Keratinocyte (primary cell): ENCODE data around the gene SUZ12. TPM values are rescaled to one million over a fixed set of nuclear protein-coding genes. Genes with fewer than 3 reads are reported as not detected.
"Not testable (repeated sequence)": the region's sequence is repeated elsewhere in the genome, so short reads cannot be mapped to it uniquely, and the experiment has no call there.

Source experiments
- DNase-seq: peaks from one replicate; pipeline ENCODE4 v3.0.0-alpha.2; 2011; ENCODE audit warnings: low read depth, missing footprints, low spot score
- FAIRE-seq: peaks from 2 replicates; lab custom pipeline; 2011; peaks lifted over from hg19 to GRCh38; lab: Jason Lieb, UNC
- H2AFZ ChIP-seq: 2 replicates; pipeline ENCODE4 v1.6.0; 2012; ENCODE audit warnings: low read length, control low read depth, inconsistent platforms; ENCODE audit not compliant: control insufficient read depth
- H3K27ac ChIP-seq: 2 replicates; pipeline ENCODE4 v1.5.1; 2011; ENCODE audit warnings: low read length; ENCODE audit not compliant: control insufficient read depth, insufficient read depth
- H3K27me3 ChIP-seq: 3 replicates; pipeline ENCODE4 v1.6.0; 2011; ENCODE audit warnings: low read length; ENCODE audit not compliant: control insufficient read depth, insufficient read depth; ENCODE audit errors: extremely low read depth
- H3K36me3 ChIP-seq, 2 experiments: 2 replicates in 1 of 2; 3 replicates in 1 of 2; pipeline ENCODE4 v1.5.1; 2011; ENCODE audit warnings: low read length in 2 of 2, mild to moderate bottlenecking in 1 of 2; ENCODE audit not compliant: control insufficient read depth in 2 of 2, insufficient read depth in 2 of 2; ENCODE audit errors: extremely low read depth in 1 of 2
- H3K4me1 ChIP-seq: 3 replicates; pipeline ENCODE4 v1.5.1; 2011; ENCODE audit warnings: low read length; ENCODE audit not compliant: control insufficient read depth, insufficient read depth; ENCODE audit errors: extremely low read depth
- H3K4me2 ChIP-seq: 3 replicates; pipeline ENCODE4 v1.6.0; 2011; ENCODE audit warnings: low read depth, low read length; ENCODE audit not compliant: control insufficient read depth, insufficient read depth; ENCODE audit errors: extremely low read depth
- H3K4me3 ChIP-seq, 3 experiments: fragments of 200-600 bp in 1 of 3; sonication (generic) in 1 of 3; 2 replicates in 2 of 3; 3 replicates in 1 of 3; pipeline ENCODE4 v1.5.1; 2011 to 2016; ENCODE audit warnings: low read length in 3 of 3, mild to moderate bottlenecking in 3 of 3, control low read depth in 2 of 3, inconsistent platforms in 1 of 3, low read depth in 1 of 3, mixed read lengths in 1 of 3, mixed run types in 1 of 3, moderate library complexity in 1 of 3; ENCODE audit not compliant: control insufficient read depth in 2 of 3, insufficient read depth in 2 of 3; ENCODE audit errors: extremely low read depth in 1 of 3
- H3K79me2 ChIP-seq: 2 replicates; pipeline ENCODE4 v1.6.0; 2012; ENCODE audit warnings: low read length; ENCODE audit not compliant: control insufficient read depth, insufficient read depth
- H3K9ac ChIP-seq: 3 replicates; pipeline ENCODE4 v1.6.0; 2011; ENCODE audit warnings: low read length; ENCODE audit not compliant: control insufficient read depth, insufficient read depth; ENCODE audit errors: extremely low read depth
- H3K9me1 ChIP-seq: 3 replicates; pipeline ENCODE4 v1.6.0; 2011; ENCODE audit warnings: low read length; ENCODE audit not compliant: control insufficient read depth, insufficient read depth; ENCODE audit errors: extremely low read depth
- H3K9me3 ChIP-seq: 2 replicates; pipeline ENCODE4 v1.5.1; 2012; ENCODE audit warnings: low read depth, low read length; ENCODE audit not compliant: control insufficient read depth
- H4K20me1 ChIP-seq: 3 replicates; pipeline ENCODE4 v1.6.0; 2011; ENCODE audit warnings: low read length; ENCODE audit not compliant: control insufficient read depth, insufficient read depth; ENCODE audit errors: extremely low read depth
- CTCF ChIP-seq, 3 experiments: IDR thresholded peaks in 1 of 3; conservative IDR thresholded peaks in 1 of 3; optimal IDR thresholded peaks in 1 of 3; 2 replicates in 2 of 3; 3 replicates in 1 of 3; pipeline versions ENCODE3 to v1.5.1; 2011; ENCODE audit warnings: low read length in 3 of 3, mild to moderate bottlenecking in 3 of 3, moderate library complexity in 2 of 3, control low read depth in 1 of 3, inconsistent platforms in 1 of 3; ENCODE audit not compliant: insufficient read depth in 2 of 3; ENCODE audit errors: extremely low read depth in 1 of 3
- EZH2 ChIP-seq: IDR thresholded peaks from one replicate; pipeline ENCODE4 v1.6.1; 2012; ENCODE audit warnings: inconsistent platforms, mild to moderate bottlenecking, low read length, moderate library complexity
- dilution Hi-C: fragments of 300-500 bp; cut with MboI; formaldehyde crosslinking; loops from one replicate; pipeline ENCODE4 v1.7.0; 2020; ENCODE audit warnings: low sequenced_read_pairs; ENCODE audit not compliant: extremely low pct_ligation_motif_present
- polyA plus RNA-seq, 5 experiments: library from polyadenylated mRNA; depleted of rRNA in 3 of 5; stranded (reverse) in 3 of 5; stranded (forward) in 1 of 5; unstranded in 1 of 5; fragments of >200 nt; gene quantifications; 1 replicate in 1 of 5; 2 replicates in 3 of 5; 3 replicates in 1 of 5; pipeline versions ENCODE4 v1.2.1 to v1.2.3, GENCODE V29; 2011 to 2012; ENCODE audit warnings: missing spikeins in 2 of 5, low read depth in 1 of 5, low replicate concordance in 1 of 5

The SUZ12 gene
- polyA plus RNA-seq, 1 donor (not counting 4 experiments of a cell fraction or from before 2014, with no cell fraction given): 20.8 TPM

DNA sequence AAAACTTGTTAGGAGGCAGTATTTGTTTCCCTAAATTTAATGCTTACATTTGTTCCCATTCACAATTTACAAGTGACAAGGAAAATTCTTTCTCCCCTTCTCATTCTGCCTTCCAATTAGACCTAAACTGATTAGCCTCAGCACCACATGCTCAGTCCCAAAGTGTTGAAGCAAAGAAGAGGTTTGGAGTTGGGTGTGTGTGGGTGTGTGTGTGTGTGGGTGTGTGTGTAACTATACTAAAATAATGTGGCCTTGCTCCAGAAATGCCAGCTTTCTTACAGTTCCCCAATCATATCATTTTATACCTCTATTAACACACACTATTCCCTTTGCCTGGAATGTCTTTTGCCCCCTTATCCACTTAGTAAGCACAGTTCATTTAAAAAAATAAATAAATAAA, 28.4 kb upstream of the SUZ12 start:
- TF ChIP-seq CTCF (optimal IDR thresholded peaks at IDR 0.05 in 1 of 3, IDR thresholded peaks at IDR 0.05 in 1 of 3, conservative IDR thresholded peaks at IDR 0.05 in 1 of 3; ENCODE audit: extremely low read depth in 1 of 3, insufficient read depth in 2 of 3, low read length in 3 of 3) (no peak), EZH2 (no peak)
- no peak overlapping the region for H2AFZ ChIP-seq
- no peaks in the 10 kb centered on the region for H4K20me1 ChIP-seq
- no peaks in the 10 kb centered on the region for H3K27me3 ChIP-seq
- H3K9me3 ChIP-seq: no peaks in the 10 kb centered on the region
- FAIRE-seq (no peak), DNase-seq (no peak)
- dilution Hi-C loops: no loop called here
- no peaks in the 10 kb centered on the region for H3K79me2 ChIP-seq
- no peaks in the 10 kb centered on the region for H3K36me3 ChIP-seq
- no peak overlapping the region for H3K4me3 ChIP-seq
- no peak overlapping the region for H3K27ac ChIP-seq
- no peaks in the 10 kb centered on the region for H3K9me1 ChIP-seq
- no peaks in the 10 kb centered on the region for H3K4me1 ChIP-seq
- no peak overlapping the region for H3K4me2 ChIP-seq
- H3K9ac ChIP-seq: no peak overlapping the region

DNA sequence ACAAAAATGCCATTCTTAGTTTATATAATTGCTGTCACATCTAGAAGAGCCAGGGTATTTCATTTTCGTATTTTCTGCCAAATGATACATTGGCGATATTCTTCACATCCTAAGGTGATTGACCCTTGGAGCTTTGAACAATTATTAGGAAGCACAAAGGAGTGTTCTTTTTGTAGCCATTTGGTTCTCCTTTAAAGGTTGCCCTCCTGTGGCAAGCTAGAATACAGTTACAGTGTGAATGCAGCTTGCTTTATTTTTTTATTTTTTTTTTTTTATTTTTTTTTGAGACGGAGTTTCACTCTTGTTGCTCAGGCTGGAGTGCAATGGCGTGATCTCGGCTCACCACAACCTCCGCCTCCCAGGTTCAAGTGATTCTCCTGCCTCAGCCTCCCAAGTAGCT, 24.1 kb upstream of the SUZ12 start:
- H2AFZ ChIP-seq, H4K20me1 ChIP-seq, DNase-seq, H3K9ac ChIP-seq, H3K27ac ChIP-seq, H3K79me2 ChIP-seq, dilution Hi-C loops, FAIRE-seq, H3K9me1 ChIP-seq, H3K9me3 ChIP-seq, H3K4me3 ChIP-seq, H3K27me3 ChIP-seq, H3K36me3 ChIP-seq, H3K4me2 ChIP-seq, H3K4me1 ChIP-seq: not testable (repeated sequence)
- TF ChIP-seq CTCF (optimal IDR thresholded peaks at IDR 0.05 in 1 of 3, IDR thresholded peaks at IDR 0.05 in 1 of 3, conservative IDR thresholded peaks at IDR 0.05 in 1 of 3; ENCODE audit: extremely low read depth in 1 of 3, insufficient read depth in 2 of 3, low read length in 3 of 3): peak in 1 of 3 experiments; percentile 28
